Activated B cell treated with CpG ODN at 0.5 μM for 24 hours (primary cell): ENCODE data around the gene KRT6A. TPM values are rescaled to one million over a fixed set of nuclear protein-coding genes. Genes with fewer than 3 reads are reported as not detected.

Experiments
- ATAC-seq: fragments of 200-7000 bp; cut with Tn5 transposase; one replicate; pipeline ENCODE4 v1.10.0; 2021; ENCODE audit warnings: low read depth, mild to moderate bottlenecking, moderate library complexity
- CTCF ChIA-PET: fragments of 350-600 bp; sonication (Branson Sonifier 250); formaldehyde crosslinking; loops from one replicate; lab custom pipeline; 2021; ENCODE audit warnings: antibody characterized with exemption; lab: Charles Lee
- POLR2A ChIA-PET: fragments of 350-600 bp; sonication (Branson Sonifier 250); formaldehyde crosslinking; loops from one replicate; lab custom pipeline; 2021; ENCODE audit warnings: antibody characterized with exemption; lab: Charles Lee
- DNase-seq: peaks from one replicate; pipeline ENCODE4 v3.0.0; 2022
- H3K27ac Mint-ChIP-seq: one replicate; pipeline ENCODE4 v1.8.0; 2020; ENCODE audit warnings: mixed read lengths
- H3K27me3 Mint-ChIP-seq: one replicate; pipeline ENCODE4 v1.8.0; 2021; ENCODE audit warnings: mixed read lengths
- H3K36me3 Mint-ChIP-seq: one replicate; pipeline ENCODE4 v1.8.0; 2021; ENCODE audit warnings: low read depth, mixed read lengths
- H3K4me1 Mint-ChIP-seq: one replicate; pipeline ENCODE4 v1.8.0; 2021; ENCODE audit warnings: mixed read lengths
- H3K4me3 Mint-ChIP-seq: one replicate; pipeline ENCODE4 v1.8.0; 2020; ENCODE audit warnings: mild to moderate bottlenecking, mixed read lengths
- H3K9me3 Mint-ChIP-seq: one replicate; pipeline ENCODE4 v1.8.0; 2020; ENCODE audit warnings: mixed read lengths
- intact Hi-C: fragments of 100-400 bp; cut with micrococcal nuclease; formaldehyde crosslinking; loops from one replicate; pipeline ENCODE4 v1.15.1; 2024
- total RNA-seq: library from RNA; stranded (reverse); gene quantifications from 2 replicates; pipeline ENCODE4 v1.2.3, GENCODE V29; 2022
- TF ChIP-seq, protein P1 (sequence below): fragments of 200-600 bp; IDR thresholded peaks from one replicate; pipeline ENCODE4 v1.8.0; 2022; ENCODE audit warnings: antibody characterized with exemption, mild to moderate bottlenecking

The KRT6A gene
- total RNA-seq = not detected in 2 replicates

DNA sequence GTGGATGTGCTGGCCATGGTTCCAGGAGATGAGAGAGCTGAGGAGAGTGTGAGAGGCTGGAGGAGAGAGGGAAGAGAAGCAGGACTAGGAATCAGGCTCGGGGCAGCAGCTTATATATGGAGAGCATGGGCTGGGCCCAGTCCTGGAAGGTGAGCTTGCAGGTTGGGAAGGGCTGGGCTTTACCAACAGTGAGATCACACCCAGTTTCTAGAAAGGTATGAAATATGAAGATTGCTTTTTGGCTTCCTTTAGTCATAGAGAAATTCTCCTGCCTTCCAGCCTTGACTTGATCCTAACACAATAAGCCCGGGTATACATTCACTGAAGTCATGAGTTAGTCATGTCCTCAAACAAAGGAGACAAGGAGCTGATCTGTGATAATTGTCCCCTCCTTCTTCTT, at the start of gene KRT6A:
KRT6A (minus strand) TSS at position 86 of the 400 bp plus-strand sequence; CDS start at position 17, 69 bp downstream.
- Mint-ChIP-seq H3K27ac (no peak within 1 kb of the TSS), H3K27me3 (peaks cover 14% of the 10 kb centered on the region), H3K9me3 (no peaks in the 10 kb centered on the region), H3K4me3 (no peak within 1 kb of the TSS), H3K36me3 (no peaks in the 10 kb centered on the region), H3K4me1 (peaks cover 2% of the 10 kb centered on the region)
- DNase-seq (no peak), ATAC-seq (no peak)
- TF ChIP-seq, protein P1, sequence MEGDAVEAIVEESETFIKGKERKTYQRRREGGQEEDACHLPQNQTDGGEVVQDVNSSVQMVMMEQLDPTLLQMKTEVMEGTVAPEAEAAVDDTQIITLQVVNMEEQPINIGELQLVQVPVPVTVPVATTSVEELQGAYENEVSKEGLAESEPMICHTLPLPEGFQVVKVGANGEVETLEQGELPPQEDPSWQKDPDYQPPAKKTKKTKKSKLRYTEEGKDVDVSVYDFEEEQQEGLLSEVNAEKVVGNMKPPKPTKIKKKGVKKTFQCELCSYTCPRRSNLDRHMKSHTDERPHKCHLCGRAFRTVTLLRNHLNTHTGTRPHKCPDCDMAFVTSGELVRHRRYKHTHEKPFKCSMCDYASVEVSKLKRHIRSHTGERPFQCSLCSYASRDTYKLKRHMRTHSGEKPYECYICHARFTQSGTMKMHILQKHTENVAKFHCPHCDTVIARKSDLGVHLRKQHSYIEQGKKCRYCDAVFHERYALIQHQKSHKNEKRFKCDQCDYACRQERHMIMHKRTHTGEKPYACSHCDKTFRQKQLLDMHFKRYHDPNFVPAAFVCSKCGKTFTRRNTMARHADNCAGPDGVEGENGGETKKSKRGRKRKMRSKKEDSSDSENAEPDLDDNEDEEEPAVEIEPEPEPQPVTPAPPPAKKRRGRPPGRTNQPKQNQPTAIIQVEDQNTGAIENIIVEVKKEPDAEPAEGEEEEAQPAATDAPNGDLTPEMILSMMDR = no peak
- intact Hi-C loops = no loop called here
- CTCF ChIA-PET = no interaction called here
- POLR2A ChIA-PET = no interaction called here

DNA sequence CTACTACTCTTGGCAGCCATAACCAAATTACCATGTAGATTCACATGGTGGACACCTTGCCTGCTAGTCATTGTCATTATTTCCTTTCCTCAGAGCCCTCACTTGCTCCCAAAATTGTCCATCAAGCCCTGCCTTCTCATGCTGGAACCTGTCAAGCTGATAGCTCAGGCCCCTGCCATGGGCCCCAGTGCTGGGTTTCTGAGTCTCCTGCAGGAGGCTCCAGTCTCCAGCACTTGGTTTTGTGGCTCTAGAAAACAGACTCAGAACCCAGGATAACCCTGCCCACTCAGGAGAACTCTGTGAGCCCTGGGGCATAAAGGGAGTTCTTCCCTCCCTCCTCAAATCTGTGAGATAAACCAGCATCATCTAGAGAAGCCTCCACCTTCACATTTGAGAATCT, 49.1 kb upstream of the KRT6A start:
- Mint-ChIP-seq H3K27me3 (peaks cover 6% of the 10 kb centered on the region), H3K36me3 (no peaks in the 10 kb centered on the region), H3K4me1 (no peaks in the 10 kb centered on the region), H3K27ac (no peak overlapping the region), H3K4me3 (no peak overlapping the region), H3K9me3 (no peaks in the 10 kb centered on the region)
- no peak for ATAC-seq
- DNase-seq = no peak
- intact Hi-C loops = no loop called here
- ChIA-PET POLR2A (no interaction called here), CTCF (no interaction called here)
- TF ChIP-seq, protein P1 = no peak

DNA sequence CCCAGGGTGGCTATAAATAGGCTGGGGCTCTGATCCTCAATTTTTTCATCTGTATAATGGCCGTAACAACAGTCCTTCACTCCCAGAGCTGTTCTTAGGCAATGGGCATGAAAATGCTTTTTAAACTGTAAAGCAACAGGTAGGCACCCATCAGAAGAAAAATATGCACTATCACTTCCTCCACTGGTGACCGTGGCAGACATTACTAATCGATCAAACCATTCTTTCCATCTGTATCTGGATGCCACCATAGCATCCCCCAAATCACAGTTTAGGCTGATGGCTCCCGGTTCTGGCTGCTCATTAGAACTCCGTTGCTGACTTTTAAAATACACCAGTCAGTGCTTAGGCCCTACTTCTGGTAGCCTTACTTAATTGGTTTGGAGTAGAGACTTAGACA, 48.7 kb upstream of the KRT6A start:
- DNase-seq (no peak), ATAC-seq (no peak)
- TF ChIP-seq, protein P1 = no peak
- intact Hi-C loops = no loop called here
- Mint-ChIP-seq H3K4me3 (no peak overlapping the region), H3K4me1 (no peaks in the 10 kb centered on the region), H3K36me3 (no peaks in the 10 kb centered on the region), H3K9me3 (no peaks in the 10 kb centered on the region), H3K27ac (no peak overlapping the region), H3K27me3 (peaks cover 6% of the 10 kb centered on the region)
- POLR2A ChIA-PET = no interaction called here
- CTCF ChIA-PET = no interaction called here

DNA sequence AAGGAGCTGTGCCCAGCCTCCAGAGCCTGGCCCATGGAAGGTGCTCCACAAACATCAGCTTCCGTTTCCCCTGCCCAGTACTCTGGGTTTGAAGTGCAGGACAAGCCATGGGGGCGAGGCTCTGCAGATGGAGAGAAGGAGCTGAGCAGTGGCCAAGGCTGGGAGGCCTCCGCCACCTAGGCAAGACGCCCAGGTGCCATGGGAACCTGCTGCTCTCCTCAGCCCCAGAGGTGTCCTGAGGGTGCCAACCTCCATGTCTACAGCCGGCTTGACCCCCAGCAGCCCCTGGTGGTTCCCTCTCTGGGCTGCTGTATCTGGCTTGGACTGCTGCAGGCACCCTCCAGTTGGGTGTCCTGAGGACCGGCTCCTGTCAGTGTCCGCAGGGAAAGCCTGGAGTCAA, 47.5 kb upstream of the KRT6A start:
- ChIA-PET POLR2A (no interaction called here), CTCF (no interaction called here)
- ATAC-seq (no peak), DNase-seq (no peak)
- H3K9me3 Mint-ChIP-seq = no peaks in the 10 kb centered on the region
- H3K4me1 Mint-ChIP-seq = no peaks in the 10 kb centered on the region
- no peaks in the 10 kb centered on the region for H3K36me3 Mint-ChIP-seq
- intact Hi-C loops = no loop called here
- H3K4me3 Mint-ChIP-seq = no peak overlapping the region
- H3K27me3 Mint-ChIP-seq = peaks cover 6% of the 10 kb centered on the region
- TF ChIP-seq, protein P1 = no peak
- H3K27ac Mint-ChIP-seq = no peak overlapping the region

DNA sequence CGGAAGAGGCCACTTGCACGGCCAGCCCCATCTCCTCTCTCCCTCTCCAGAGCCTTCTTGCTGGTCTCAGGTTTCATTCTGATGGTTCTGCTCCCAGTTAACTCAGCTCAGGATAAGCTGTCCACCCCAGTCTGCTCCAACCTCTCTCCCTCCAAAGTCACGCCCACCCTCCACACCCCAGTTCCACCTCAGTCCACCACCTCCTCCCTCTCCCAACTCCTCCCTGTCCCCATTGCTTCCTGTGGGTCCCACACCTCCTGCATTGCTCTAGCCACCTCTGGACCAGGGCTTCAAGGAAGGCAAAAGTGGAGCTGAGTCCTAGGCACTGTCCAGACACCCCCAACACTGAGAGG, 46.7 kb upstream of the KRT6A start:
- Mint-ChIP-seq H3K27me3 (peaks cover 3% of the 10 kb centered on the region), H3K9me3 (no peaks in the 10 kb centered on the region), H3K27ac (no peak overlapping the region), H3K4me3 (no peak overlapping the region), H3K36me3 (no peaks in the 10 kb centered on the region), H3K4me1 (no peaks in the 10 kb centered on the region)
- POLR2A ChIA-PET = no interaction called here
- no peak for DNase-seq
- CTCF ChIA-PET = no interaction called here
- no peak for ATAC-seq
- intact Hi-C loops = no loop called here
- TF ChIP-seq, protein P1 = no peak
